ENCODE measurements around the gene EML4.

DNA sequence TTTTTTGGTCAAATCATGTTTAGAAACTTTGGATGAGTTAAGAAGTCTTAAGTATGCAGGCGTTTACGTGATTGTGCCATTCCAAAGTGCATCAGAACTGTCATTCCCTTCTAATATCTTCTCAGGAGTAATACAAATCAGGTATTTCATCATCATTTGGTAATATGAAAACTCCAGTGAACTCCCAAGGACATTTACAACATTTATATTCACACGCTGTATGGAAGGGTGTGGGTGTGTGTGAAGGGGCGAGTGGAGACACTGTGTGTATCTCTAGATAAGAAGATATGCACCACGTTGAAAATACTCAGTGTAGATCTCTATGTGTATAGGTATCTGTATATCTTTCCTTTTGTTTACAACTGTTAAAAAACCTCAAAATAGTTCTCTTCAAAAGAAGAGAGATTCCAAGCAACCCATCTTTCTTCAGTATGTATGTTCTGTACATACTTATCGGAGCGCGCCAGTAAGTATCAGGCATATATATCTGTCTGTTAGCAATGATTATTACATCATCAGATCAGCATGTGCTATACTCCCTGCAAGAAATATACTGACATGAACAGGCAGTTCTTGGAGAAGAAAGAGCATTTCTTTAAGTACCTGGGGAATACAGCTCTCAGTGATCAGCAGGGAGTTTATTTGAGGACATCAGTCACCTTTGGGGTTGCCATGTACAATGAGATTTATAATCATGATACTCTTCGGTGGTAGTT, 162.6 kb downstream of the EML4 start:
- TF ChIP-seq CTCF (IDR thresholded peaks at IDR 0.05), result no peak
- no peak for TF ChIP-seq POLR2AphosphoS5 (IDR thresholded peaks at IDR 0.05)
